ENCODE results near the gene HINT3.

HINT3 gene

DNA sequence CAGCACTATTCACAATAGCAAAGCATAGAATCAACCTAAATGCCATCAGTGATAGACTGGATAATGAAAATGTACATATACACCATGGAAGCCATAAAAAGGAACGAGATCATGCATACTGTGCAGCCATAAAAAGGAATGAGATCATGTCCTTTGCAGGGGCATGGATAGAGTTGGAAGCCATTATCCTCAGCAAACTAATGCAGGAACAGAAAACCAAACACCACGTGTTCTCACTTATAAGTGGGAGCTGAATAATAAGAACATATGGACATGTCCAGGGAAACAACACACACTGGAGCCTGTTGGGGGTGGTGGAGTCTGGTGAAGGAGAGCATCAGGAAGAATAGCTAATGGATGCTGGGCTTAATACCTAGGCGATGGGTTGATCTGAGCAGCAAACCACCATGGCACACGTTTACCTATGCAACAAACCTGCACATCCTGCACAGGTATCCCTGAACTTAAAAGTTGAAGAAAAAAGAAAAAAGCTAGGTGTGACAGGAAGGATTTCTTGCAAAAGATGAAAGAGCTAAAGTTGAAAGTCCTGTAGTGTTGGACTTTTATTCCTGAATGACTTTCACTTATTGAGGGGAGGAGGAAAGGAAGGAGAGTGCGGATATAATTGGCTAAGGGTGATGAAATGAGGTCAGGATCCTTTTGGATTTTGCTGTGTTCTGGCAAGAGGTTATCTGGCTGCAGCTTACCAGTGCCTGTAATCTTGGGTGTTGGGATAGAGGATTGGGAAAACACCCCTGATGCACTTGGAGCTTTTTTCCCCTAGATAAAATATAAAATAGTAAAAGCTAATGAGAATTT lies 38.3 kb downstream of the HINT3 start:
- TF ChIP-seq, protein P1, sequence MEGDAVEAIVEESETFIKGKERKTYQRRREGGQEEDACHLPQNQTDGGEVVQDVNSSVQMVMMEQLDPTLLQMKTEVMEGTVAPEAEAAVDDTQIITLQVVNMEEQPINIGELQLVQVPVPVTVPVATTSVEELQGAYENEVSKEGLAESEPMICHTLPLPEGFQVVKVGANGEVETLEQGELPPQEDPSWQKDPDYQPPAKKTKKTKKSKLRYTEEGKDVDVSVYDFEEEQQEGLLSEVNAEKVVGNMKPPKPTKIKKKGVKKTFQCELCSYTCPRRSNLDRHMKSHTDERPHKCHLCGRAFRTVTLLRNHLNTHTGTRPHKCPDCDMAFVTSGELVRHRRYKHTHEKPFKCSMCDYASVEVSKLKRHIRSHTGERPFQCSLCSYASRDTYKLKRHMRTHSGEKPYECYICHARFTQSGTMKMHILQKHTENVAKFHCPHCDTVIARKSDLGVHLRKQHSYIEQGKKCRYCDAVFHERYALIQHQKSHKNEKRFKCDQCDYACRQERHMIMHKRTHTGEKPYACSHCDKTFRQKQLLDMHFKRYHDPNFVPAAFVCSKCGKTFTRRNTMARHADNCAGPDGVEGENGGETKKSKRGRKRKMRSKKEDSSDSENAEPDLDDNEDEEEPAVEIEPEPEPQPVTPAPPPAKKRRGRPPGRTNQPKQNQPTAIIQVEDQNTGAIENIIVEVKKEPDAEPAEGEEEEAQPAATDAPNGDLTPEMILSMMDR (IDR thresholded peaks at IDR 0.05; ENCODE audit: control insufficient read depth, extremely low read depth, insufficient read depth): no peak
- DNase-seq (ENCODE audit: low read depth): no peak
- no peak overlapping the region for H3K4me3 ChIP-seq (ENCODE audit: low read depth, low read length)

DNA sequence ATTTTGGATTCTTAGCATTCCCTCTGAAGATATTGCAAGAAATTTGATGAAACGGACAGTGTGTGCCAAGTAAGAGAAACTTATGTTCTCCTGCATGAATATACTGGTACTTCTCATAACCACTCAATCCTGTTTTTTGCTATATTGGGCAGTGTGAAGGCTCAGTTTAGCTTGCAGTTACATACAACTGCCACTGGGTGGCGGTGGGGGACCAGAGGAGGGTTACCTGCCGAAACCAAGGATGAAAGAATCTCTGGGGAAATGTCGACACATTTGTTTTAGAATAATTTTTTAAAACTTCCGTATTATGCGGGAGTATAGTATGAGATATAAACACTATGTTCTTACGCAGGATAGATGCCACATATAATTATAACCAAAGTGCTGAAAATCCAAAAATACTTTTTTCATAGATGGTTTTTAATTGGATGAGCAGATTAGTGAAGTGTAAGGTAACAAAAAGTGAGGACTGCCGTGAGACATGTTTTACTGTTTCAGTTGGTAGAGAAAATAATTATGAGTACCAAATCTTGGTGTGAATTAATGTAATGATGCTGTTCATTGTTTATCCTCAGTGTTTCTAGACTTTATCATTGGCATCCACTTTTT lies 39.5 kb downstream of the HINT3 start:
- no peak for DNase-seq (ENCODE audit: low read depth)
- no peak overlapping the region for H3K4me3 ChIP-seq (ENCODE audit: low read depth, low read length)
- TF ChIP-seq, protein P1 (IDR thresholded peaks at IDR 0.05; ENCODE audit: control insufficient read depth, extremely low read depth, insufficient read depth): peak; percentile 97

DNA sequence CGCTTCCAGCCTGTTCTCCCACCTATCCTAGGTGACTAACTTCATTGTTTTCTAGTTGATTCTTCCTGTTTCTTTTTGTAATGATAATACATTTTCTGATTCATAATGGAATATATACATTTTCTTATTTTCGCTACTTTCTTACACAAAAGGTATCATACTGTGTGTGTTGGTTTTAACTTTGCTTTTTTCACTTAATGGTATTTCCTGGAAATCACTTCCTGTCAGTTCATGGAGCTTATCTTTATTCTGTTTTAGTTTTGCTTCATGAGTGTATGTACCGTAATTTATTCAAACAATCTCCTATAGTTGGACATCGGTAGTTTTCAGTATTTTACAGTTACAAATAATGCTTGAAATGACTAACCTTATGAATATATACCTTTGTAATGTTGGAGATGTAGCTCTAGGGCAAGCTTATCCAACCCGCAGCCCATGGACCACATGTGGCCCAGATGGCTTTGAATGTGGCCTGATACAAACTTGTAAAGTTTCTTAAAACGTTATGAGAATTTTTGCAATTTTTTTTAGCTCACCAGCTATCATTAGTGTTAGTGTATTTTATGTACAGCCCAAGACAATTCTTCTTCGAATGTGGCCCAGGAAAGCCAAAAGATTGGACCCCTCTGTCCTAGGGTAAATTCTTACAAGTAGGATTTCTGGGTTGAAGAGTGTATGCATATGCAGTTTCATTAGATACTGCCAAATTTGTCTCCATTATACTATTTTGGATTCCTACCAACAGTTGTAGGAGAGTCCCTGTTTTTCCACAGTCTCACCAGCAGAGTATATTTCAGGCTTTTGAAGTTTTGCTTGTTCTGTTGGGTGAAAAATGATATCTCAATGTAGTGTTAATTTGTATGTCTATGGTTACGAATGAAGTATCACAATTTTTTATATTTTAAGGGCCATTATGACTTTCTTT lies 46.4 kb downstream of the HINT3 start:
- no peak overlapping the region for H3K4me3 ChIP-seq (ENCODE audit: low read depth, low read length)
- TF ChIP-seq, protein P1 (IDR thresholded peaks at IDR 0.05; ENCODE audit: control insufficient read depth, extremely low read depth, insufficient read depth): no peak
- DNase-seq (ENCODE audit: low read depth): no peak

DNA sequence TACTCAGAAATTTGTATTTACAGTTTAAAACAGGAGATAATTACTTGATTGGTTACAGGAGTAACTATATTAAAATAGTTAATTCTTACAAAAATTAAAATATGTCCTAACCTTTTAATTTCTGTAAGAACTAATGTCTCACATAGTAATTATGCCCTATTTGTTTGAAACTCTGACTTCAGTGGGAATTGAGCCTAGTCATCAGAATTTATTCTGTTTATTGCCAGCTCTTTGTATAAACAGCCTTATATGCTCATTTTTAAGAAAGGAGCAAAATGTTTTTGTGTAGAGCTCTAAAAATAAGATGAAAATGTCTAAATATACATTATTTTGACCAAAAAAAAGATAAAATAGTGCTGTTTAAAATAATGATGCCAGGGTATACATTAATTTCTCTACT lies 51.2 kb downstream of the HINT3 start:
- TF ChIP-seq, protein P1 (IDR thresholded peaks at IDR 0.05; ENCODE audit: control insufficient read depth, extremely low read depth, insufficient read depth): no peak
- H3K4me3 ChIP-seq (ENCODE audit: low read depth, low read length): no peak overlapping the region
- DNase-seq (ENCODE audit: low read depth): no peak

DNA sequence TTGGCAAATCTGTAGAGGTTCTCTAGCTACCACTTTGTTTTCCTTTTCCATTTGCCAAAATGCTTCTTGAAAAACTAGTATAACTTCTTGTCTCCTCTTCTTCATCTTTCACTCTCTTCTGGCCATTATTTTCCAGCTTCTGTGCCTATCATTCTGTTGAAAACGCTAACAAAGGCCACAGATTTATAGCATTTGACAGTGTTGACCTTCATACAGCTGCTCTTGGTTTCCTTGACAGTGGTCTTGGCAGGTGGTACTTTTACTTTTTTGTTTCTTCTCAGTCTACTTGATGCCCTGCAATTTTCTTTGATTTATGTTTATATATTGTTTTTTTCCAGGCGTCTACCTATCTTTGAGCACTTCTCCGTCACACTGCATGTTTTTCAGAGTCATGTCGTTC lies 53.5 kb downstream of the HINT3 start:
- no peak for DNase-seq (ENCODE audit: low read depth)
- H3K4me3 ChIP-seq (ENCODE audit: low read depth, low read length): no peak overlapping the region
- TF ChIP-seq, protein P1 (IDR thresholded peaks at IDR 0.05; ENCODE audit: control insufficient read depth, extremely low read depth, insufficient read depth): no peak

DNA sequence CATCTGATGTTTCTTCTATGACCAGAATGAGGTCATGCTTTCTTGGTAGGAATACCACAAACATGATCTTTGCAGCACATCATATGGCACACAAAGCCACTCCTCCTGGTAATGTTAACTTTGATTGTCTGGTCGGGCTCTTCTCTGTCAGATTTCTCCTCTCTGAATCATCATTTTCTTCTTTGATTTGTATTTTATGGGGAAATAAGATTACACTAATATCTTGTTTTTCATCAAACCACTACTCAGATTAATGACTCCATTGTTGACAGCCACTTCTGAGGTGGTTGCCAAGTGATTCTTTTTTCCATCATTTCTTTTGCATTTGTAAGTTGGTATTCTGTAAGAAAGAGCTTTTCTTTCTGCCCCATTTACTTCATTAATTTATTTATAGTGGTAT lies 59.3 kb downstream of the HINT3 start:
- no peak for DNase-seq (ENCODE audit: low read depth)
- no peak overlapping the region for H3K4me3 ChIP-seq (ENCODE audit: low read depth, low read length)
- TF ChIP-seq, protein P1 (IDR thresholded peaks at IDR 0.05; ENCODE audit: control insufficient read depth, extremely low read depth, insufficient read depth): no peak

Data from LNCaP clone FGC (cell line).